ENCODE results near the gene DET1.
"Not testable (repeated sequence)": the region's sequence is repeated elsewhere in the genome, so short reads cannot be mapped to it uniquely, and the experiment has no call there.

The DET1 gene

DNA sequence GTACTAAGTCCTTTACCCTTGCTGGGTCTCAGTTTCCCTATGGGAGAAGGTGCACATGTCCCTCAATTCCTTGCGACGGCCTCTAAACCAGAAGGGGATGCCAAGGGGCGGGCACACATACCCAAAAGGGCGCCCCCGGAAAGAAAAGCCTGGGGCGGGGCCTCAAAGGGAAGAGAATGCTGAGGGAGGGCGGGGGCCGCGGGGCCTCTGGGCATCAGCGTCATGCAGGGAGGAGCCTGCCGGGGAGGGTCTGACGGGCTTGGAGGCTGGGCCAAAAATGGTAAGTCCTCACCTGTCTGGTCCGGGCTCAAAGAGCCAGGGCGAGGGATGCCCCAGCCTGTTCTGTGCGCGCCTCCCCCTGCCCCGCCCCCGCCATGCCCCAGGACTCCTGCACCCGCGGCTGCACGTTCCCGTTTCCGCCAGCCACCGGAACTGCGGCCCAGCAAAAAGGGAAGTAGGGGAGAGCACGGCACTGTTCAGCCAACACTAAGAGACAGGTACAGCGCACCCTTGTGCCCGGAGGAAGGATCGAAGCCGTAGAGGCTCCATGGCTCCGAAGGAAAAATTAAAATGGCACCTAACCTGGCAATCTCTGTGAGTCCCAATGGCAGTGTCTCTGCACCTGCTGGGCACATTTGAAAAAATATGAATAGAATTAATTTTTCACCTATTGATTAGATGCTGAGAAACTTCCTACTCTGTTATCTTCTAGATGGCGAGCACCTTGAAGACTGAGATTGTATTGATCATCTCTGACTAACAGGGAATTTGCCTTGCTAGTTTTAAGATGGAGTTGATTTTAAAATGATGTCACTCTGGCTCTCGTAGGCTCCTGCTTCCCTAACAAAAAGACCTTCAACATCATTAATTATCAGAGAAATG, at the start of gene DET1:
TSS of gene DET1 (minus strand) at position 434 of the 882 bp plus-strand sequence. CDS start 14,976 bp downstream, outside the sequence.
- peak; percentile 90 to 91 for DNase-seq

DNA sequence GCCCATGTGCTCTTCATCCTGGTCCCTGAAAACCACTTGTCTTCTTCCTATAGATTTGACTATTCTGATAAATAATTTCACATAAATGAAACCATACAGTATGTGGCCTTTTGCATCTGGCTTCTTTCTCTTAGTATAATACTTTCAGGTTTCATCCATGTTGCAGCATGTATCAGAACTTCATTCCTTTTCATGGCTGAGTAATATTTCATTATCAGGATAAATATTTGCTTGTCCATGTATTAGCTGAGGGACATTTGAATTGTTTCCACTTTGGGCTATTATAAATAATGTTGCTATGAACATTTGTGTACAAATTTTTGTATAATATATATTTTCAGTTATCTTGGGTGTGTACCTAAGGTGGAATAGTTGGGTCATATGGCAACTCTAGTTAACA, 44.9 kb upstream of the DET1 start:
- DNase-seq = no peak

DNA sequence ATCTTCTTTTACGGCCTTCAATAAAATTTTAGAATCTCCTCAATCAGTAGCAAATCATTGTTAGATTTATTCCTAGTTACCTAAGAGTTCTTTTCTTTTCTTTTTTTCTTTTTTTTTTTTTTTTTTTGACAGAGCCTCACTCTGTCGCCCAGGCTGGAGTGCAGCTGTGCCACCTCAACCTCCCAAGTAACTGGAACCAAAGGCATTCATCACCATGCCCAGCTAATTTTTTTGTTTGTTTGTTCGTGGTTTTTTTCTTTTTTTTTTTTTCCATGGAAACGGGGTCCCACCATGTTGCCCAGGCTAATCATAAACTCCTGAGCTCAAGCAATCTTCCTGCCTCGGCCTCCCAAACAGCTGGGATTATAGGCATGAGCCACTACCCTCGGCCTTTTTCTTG, 44.3 kb upstream of the DET1 start:
- DNase-seq = no peak

- DNase-seq = no peak
Observed at GRCh38 chr15:88586401-88587162, 40.1 kb upstream of the DET1 start.

- DNase-seq = no peak
Observed at GRCh38 chr15:88580532-88580931, 34.1 kb upstream of the DET1 start.

DNA sequence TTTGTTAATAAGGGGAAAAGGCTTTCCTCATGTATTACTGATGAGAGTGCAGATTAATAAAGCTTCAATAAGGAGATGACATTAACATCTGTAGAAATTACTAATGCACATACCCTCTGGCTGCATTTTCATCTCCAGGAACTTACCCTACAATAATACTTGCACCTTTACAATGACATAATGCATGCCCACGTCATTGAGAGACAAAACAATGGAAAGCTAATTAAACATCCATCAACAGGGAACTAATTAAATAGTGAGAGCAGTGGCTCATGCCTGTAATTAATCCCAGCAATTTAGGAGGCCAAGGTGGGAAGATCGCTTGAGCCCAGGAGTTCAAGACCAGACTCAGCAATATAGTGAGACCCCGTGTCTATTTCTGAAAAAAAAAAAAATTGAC, 32.8 kb upstream of the DET1 start:
- no peak for DNase-seq

- DNase-seq = no peak
Observed at GRCh38 chr15:88574655-88575054, 28.2 kb upstream of the DET1 start.

DNA sequence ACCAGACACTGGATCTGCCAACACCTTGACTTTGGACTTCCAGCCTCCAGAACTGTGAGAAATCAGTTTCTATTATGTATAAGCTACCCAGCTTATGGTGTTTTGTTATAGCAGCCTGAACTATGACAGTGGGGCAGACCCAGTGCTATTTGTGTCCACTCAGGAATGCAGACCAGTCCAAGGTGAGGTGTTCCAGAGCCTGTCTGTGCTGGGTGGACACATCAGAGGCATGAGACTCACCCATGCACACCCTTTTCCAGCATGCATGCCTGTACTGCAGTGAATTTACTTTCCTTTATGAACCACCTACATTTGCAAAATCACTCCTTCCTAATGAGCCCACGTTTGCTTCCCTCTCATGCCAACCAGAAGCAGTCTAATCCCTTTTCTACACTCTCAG, 27.6 kb upstream of the DET1 start:
- no peak for DNase-seq

GRCh38 chr15:88571852-88572259, 25.4 kb upstream of the DET1 start:
- DNase-seq = no peak

DNA sequence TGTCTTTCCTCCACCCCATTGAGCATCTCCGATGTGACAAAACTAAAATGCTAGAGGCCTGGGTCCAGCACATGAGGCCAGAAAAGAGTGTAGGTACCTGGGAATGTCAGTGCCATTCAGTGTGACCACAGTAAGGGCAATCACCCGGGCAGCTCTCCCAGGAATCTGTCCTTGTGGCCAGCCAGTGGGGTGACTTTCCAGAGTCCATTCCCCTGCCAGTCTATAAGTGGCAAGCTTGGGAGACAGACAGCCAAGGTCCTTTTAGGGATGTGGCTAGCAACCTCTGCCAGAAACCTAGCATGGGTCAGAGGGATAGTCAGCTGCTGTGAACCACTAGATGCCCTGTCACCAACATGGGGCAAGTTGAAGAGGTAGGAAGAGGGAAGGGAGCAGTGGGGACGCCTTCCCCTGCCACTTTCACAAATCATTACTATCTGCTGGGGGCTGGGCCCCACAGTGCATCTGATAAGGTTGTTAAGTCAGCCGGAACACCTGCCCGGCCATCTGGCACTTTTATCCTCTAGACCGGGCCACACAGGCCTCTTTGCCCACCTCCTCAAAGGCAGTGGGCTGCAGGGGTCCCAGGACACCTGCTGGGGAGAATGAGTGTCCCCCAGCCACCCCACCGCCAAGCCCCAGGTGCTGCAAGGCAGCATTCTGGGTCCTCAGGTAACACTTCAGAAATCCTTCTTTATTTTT, 24.8 kb upstream of the DET1 start:
- no peak for DNase-seq

- DNase-seq = no peak
Observed at GRCh38 chr15:88568589-88568988, 22.1 kb upstream of the DET1 start.

GRCh38 chr15:88564741-88565140, 18.3 kb upstream of the DET1 start:
- DNase-seq = no peak

- no peak for DNase-seq
Observed at GRCh38 chr15:88563638-88564037, 17.2 kb upstream of the DET1 start.

GRCh38 chr15:88559565-88559964, 13.1 kb upstream of the DET1 start:
- DNase-seq = not testable (repeated sequence)

DNA sequence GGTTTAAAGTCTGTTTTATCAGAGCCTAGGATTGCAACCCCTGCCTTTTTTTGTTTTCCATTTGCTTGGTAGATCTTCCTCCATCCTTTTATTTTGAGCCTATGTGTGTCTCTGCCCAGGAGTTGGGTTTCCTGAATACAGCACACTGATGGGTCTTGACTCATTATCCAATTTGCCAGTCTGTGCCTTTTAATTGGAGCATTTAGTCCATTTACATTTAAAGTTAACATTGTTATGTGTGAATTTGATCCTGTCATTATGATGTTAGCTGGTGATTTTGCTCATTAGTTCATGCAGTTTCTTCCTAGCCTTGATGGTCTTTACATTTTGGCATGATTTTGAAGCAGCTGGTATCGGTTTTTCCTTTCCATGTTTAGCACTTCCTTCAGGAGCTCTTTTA, 11.5 kb upstream of the DET1 start:
- DNase-seq = not testable (repeated sequence)

GRCh38 chr15:88548009-88548408, 1.5 kb upstream of the DET1 start:
- not testable (repeated sequence) for DNase-seq

DNA sequence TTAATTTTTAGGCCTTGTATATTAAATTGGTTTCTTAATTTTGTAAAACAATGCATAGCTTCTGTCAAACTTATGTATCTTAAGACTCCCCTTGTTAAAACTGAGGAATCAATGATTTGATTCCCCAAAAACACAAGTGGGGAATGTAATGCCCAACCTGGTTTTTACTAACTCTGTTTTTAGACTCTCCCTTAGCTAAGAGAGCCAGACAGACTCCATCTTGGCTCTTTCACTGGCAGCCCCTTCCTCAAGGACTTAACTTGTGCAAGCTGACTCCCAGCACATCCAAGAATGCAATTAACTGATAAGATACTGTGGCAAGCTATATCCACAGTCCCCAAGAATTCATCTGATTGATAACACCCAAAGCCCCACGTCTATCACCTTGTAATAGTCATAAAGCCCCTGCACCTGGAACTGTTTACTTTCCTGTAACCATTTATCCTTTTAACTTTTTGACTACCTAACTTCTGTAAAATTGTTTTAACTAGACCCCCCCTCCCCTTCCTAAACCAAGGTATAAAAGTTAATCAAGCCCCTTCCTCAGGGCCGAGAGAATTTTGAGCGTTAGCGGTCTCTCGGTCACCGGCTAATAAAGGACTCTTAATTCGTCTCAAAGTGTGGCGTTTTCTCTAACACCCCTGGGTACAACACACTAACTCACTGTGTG, 768 bp downstream of the DET1 start:
- not testable (repeated sequence) for DNase-seq

GRCh38 chr15:88543065-88543776, 3.3 kb downstream of the DET1 start:
- DNase-seq = no peak

- no peak for DNase-seq
Observed at GRCh38 chr15:88542342-88542733, 4.1 kb downstream of the DET1 start.

GRCh38 chr15:88541709-88542341, 4.7 kb downstream of the DET1 start:
- DNase-seq = no peak

GRCh38 chr15:88541111-88541510, 5.4 kb downstream of the DET1 start:
- DNase-seq = not testable (repeated sequence)

- not testable (repeated sequence) for DNase-seq
Observed at GRCh38 chr15:88540350-88540749, 6.1 kb downstream of the DET1 start.

Data from inflammatory macrophage treated with lipopolysaccharide for 1 hour (primary cell).